ENCODE results near the gene SEPTIN5.
A peak's percentile ranks its signal among the peaks of the same experiment; 100 is the strongest.
"Not testable (repeated sequence)": the region's sequence is repeated elsewhere in the genome, so short reads cannot be mapped to it uniquely, and the experiment has no call there.

Gene SEPTIN5

GRCh38 chr22:19720150-19720827 lies 6.0 kb downstream of the SEPTIN5 start:
- no peak for DNase-seq (ENCODE audit: low read depth)

- no peak for DNase-seq (ENCODE audit: low read depth)
These were observed 6.7 kb downstream of the SEPTIN5 start for GRCh38 chr22:19720999-19721329.

GRCh38 chr22:19721330-19722177 lies 7.3 kb downstream of the SEPTIN5 start:
- no peak for DNase-seq (ENCODE audit: low read depth)

DNA sequence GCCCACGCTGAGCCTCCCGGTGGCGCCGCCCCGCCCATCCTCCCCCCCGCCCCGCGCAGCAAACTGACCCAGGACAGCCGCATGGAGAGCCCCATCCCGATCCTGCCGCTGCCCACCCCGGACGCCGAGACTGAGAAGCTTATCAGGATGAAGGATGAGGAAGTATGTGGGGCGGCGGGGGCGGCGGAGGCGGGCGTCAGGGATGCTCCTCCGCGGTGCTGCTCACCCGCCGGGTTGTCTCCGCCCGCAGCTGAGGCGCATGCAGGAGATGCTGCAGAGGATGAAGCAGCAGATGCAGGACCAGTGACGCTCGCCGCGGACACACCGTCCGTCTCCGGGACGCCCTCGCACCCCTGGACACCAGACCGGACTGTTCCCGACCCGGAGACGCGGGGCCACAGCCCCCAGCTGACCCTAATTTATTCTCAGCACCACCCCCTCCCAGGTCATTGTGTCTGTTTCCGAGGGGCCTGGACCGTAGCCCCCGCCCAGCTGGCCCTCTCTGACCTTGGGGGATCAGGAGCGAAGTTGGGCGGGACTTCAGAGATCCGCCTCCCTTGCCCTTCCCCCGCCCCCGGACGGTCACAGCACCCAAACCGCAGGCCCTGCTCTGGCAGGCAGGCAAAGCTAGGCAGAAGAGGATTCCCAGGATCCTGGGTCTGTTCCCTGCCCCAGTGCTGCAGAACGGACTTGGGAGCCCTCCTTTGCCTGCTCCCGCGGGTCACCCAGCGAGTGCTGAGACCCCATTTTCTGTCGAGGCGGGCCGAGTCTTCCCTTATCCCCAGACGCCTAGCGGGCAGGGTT lies 8.1 kb downstream of the SEPTIN5 start:
- no peak for DNase-seq (ENCODE audit: low read depth)

GRCh38 chr22:19722982-19723231 lies 8.6 kb downstream of the SEPTIN5 start:
- DNase-seq (ENCODE audit: low read depth) = no peak

- no peak for DNase-seq (ENCODE audit: low read depth)
These were observed 9.1 kb downstream of the SEPTIN5 start, which contains the start of gene GP1BB for GRCh38 chr22:19723232-19723982. TSS of gene GP1BB (plus strand) at chr22:19723539. CDS start at chr22:19723570, 31 bp downstream.

GRCh38 chr22:19723983-19724827 lies 9.9 kb downstream of the SEPTIN5 start:
- DNase-seq (ENCODE audit: low read depth) = peak; percentile 24

DNA sequence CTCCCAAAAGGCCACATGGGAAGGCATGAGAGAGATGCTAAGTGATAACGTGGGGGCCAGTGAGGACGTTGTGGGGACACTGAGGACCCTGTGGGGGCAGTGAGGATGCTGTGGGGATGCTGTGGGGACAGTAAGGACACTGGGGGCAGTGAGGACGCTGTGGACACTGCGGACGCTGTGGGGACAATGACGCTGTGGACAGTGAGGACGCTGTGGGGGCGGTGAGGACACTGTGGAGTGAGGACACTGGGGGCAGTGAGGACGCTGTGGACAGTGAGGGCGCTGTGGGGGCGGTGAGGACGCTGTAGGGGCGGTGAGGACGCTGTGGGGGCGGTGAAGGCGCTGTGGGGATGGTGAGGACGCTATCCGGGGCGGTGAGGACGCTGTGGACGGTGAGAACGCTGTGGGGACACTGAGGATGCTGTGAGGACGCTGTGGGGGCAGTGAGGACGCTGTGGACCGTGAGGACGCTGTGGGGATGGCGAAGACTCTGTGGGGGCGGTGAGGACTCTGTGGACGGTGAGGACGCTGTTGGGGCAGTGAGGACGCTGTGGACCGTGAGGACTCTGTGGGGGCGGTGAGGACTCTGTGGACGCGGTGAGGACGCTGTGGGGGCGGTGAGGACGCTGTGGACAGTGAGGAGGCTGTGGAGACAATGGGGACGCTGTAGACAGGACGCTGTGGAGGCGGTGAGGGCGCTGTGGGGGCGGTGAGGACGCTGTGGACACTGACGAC lies 10.8 kb downstream of the SEPTIN5 start:
- DNase-seq (ENCODE audit: low read depth) = no peak

DNA sequence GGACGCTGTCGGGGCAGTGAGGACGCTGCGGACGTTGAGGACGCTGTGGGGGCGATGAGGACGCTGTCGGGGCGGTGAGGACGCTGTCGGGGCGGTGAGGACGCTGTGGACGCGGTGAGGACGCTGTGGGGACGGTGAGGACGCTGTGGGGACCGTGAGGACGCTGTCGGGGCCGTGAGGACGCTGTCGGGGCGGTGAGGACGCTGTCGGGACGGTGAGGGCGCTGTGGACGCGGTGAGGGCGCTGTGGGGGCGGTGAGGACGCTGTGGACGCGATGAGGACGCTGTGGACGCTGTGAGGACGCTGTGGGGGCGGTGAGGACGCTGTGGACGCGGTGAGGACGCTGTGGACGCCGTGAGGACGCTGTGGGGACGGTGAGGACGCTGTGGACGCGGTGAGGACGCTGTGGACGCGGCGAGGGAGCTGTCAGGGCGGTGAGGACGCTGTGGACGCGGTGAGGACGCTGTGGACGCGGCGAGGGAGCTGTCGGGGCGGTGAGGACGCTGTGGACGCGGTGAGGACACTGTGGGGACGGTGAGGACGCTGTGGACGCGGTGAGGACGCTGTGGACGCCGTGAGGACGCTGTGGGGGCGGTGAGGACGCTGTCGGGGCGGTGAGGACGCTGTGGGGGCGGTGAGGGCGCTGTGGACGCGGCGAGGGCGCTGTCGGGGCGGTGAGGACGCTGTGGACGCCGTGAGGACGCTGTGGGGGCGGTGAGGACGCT lies 11.9 kb downstream of the SEPTIN5 start:
- DNase-seq (ENCODE audit: low read depth) = not testable (repeated sequence)

- no peak for DNase-seq (ENCODE audit: low read depth)
These were observed 13.2 kb downstream of the SEPTIN5 start for GRCh38 chr22:19727310-19728150.

GRCh38 chr22:19728271-19728670 lies 14.0 kb downstream of the SEPTIN5 start:
- DNase-seq (ENCODE audit: low read depth) = no peak

DNA sequence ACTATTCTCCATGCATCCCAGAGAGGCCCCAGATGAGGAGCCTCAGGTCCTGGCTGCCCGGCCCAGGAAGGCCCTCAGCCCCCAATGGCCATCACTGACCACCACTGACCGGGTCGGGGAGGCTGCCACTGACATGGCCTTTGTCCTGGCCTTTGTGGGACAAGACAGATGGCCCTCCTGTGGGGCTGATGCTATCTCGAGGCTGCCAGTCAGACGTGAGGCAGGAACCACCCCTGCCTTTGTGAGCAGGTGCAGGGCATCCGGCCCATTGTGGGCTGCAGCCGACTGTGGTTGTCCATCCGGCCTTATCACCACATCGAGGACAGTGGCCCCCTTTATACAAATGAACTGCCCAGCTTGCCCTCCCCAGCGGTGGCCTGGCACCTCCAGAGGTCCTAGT lies 14.5 kb downstream of the SEPTIN5 start:
- DNase-seq (ENCODE audit: low read depth) = no peak

- DNase-seq (ENCODE audit: low read depth) = no peak
These were observed 15.2 kb downstream of the SEPTIN5 start for GRCh38 chr22:19729507-19729906.

GRCh38 chr22:19730198-19730597 lies 15.9 kb downstream of the SEPTIN5 start:
- no peak for DNase-seq (ENCODE audit: low read depth)

DNA sequence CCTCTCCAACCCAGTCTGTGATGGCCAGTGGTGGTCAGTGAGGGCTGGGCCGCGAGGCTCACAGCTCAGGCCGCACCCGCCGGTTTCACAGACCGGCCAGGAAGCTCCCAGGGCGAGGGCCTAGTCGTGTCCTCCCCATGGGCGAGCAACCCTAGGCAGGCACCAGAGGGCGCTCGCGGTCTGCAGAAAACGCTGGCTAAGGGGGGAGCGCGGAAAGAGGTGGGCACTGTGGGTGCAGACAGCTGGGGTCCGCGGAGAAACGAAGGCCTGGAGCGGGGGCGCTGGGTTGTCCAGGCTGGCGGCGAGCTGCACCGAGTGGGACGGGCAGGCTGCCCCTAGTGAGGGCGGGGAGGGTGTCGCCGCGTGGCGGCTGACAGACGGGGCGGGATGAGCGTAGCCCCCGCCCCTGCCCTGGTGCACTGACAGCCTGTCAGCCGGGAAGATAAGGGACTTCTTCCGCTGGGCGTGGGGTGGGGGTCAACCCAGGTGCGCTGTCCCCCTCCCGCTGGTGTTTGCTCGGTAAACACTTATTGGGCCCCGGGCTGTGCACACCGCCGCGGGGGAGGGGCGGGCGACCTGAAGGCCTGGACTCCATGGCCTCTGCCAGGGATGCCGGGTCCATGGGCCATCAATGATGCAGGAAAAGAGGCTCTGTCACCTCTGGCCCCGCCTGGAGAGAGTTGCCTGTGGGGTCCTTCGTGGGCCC lies 16.5 kb downstream of the SEPTIN5 start:
- DNase-seq (ENCODE audit: low read depth) = peak; percentile 78

DNA sequence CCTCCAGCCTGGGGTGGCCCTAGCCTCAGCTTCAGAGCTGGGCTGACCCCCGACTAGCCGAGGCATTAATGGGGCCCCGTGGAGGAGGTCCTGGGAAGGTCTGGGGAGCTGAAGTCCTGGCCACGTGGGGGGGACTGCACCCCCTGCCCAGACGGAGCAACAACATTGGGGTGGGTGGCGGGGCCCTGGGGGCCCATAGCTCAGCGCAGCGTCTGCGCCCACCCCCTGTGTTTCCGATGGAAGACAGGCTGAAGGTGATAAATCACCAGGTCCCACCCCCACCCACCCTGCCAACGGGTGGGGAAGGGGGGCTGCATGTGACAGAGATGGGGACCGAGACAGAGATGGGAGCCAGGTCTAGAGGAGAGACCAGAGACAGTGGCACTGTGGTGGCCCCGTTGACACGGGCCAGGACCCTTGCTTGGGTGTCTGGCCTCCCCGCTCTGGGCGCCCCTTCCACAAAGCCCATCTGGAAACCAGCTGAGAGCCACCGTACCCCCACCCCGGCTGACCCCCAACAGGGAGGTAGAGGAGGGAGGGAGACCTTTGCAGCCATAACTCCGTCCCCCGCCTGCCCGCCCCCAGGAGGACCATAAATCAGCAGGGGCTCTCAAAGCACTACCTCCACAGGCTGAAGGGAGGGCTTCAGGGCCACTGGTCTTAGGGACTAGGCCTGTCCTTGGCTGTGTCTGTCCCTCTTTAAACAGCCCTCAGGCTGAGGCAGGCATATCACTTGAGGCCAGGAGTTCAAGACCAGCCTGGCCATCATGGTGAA lies 17.2 kb downstream of the SEPTIN5 start:
- no peak for DNase-seq (ENCODE audit: low read depth)

DNA sequence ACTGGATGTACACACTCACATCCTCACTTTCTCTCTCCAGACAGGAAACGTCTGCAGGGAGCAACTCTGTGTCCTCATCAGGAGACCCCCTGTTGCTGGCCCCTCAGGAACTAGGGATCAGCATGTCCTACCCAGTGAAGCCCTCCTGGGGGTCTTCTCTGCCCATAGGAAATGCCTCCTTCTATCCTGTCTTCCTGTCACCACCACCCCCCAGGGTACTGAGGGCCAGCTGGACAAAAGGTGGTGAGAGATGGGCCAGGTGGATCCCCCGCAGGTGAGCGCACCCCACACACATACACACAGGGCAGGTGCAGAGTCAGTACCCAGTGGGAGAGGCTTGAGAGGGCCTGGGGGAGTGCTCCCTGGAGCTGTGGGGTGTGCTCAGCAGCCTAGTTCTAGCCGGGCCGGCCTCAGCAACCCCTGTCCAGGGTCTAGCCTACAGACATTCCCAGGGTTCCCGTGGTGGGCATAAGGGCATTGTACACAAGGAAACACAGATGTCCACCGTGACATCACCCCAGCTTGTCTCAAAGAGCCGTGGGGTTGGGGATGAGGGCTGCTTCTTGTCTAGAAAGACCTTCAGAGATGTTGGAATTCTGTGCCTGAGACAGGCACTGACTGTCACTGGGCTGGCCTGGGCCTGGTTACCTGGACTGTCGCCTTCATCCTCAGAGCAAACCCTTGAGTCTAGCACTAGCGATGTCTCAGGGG lies 18.3 kb downstream of the SEPTIN5 start:
- DNase-seq (ENCODE audit: low read depth) = no peak
